ENCODE results near the gene RB1.

RB1 gene

DNA sequence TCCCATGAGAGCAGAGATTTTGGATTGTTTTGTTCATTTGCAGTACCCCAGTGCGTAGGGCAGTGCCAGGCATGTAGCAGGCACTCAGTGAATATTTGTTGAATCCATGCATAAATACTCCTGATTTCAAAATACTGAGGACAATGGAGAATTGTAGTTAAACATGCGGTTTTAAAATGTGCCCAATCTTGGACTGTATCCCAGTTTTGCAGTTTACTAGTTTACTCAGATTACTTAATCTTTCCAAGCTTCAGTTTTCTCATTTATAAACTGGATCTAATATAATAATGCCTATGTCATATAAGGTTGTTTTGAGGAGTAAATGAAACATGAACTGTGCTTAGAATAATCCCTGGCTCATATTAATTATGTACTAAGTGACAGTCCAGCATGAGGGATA lies 190.3 kb downstream of the RB1 start:
- DNase-seq (ENCODE audit: low spot score), result no peak

DNA sequence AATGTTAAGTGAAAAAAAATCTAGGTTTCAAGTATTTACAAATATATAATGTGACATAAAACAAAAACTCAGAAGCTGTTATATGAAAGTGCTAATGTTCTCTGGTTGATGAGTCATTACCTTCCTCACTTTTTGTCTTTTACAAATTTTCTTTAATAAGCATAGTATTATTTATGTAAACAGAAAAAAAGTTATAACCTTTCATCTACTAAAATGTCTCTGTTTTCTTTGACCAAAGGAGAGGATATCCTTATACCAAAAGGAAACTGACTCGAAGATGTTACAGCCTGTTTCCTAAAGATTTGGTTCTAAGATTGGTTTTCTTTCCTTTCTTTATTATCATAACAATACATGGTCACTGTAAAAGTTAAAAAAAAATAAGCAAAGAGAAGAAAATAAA lies 191.3 kb downstream of the RB1 start:
- no peak for DNase-seq (ENCODE audit: low spot score)

DNA sequence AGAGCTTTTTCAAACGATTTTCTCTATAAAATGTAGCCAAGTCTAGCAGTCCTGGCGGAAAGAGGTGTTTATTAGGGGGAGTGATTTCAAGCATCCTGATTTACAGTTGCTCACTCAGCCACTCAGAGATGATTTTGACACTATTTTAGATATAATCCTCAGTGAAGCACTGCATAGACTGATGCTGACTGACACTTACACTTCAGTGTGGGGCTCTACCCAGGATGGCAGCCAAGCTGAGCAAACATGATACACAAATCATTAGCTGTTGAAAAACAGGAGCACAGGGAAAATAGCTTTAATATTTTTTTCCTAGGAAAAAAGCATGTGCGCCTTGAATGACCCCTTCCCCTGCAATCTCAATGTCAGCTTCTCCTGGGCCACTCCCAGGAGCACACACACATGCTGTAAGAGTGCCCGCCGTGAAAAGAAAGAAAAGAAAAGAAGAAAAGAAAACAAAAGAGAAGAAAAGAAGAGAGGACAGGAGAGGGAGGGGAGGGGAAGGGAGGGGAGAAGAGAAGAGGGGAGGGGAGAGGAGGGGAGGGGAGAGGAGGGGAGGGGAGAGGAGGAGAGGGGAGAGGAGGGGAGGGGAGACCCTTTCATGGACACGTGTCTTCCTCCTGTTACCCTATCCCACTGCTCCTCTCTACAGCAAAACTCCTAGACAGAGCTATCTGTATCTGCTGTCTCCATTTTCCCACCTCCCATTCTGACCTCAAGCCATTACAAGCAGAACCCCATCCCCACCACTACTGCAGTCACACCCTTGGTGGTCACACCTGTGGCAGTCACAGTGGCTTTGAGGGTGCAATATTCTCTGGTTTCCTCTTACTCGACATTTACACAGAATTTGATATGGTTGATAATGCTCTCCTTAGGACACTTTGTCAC lies 193.0 kb downstream of the RB1 start:
- DNase-seq (ENCODE audit: low spot score), result no peak

DNA sequence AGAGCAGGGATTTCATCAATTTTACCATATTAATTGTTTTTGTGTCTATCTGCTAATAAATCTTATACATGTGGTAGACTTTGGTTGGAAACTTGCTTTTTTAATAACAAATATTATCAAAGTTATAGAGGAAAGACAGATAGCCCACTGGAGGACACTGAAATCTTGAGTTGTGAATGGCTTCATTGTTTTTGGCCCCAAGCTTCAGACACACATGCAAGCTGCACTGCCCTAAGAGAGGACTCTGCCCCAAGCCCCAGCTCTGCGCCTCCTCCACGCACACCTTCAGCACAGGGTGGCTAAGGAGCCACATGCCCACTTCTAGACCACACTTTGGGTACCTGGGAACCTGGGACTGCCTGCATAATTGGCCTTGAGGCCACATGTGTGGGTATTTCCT lies 194.1 kb downstream of the RB1 start:
- no peak for DNase-seq (ENCODE audit: low spot score)

DNA sequence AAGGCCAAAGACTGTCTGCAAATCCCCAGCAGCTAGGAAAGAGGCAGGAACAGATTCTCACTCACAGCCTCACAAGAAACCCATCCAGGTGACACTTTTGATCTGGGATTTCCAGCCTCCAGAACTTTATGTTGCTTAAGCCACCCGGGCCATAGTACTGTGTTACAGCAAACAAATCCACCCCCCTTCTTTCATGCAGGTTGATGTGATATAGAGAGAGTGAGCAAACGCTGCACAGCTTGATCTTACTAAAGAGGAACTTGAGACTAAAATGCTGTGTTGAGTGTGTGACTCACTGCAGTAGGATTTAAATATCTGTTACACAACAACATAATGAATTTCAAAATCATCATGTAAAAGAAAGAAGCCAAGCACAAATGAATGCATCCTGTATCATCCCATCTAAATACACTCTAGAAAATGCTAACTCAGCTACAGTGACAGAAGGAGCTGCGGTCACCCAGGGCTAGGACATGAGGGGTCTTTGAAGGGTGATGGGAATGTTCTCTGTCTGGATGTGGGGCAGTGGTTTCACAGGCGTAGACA lies 197.2 kb downstream of the RB1 start:
- DNase-seq (ENCODE audit: low spot score), result no peak

DNA sequence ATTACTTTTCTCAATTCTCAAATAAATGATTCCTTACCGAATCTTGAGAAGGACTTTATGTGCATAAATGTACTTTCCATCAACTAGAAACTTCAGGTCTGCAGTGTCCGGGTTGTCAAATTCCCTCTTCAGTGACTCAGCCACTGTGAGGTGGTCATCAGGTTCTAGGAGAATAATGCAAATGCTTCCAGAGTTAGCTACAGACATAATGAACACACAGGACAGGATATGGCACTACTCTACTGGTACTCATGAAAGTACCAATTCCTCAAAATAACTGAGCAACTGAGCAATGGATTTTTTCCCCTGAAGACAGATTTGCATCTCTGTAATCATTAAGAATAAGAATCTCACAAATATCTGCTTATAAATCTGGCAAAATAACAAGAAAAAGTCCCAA lies 198.2 kb downstream of the RB1 start:
- DNase-seq (ENCODE audit: low spot score), result no peak

DNA sequence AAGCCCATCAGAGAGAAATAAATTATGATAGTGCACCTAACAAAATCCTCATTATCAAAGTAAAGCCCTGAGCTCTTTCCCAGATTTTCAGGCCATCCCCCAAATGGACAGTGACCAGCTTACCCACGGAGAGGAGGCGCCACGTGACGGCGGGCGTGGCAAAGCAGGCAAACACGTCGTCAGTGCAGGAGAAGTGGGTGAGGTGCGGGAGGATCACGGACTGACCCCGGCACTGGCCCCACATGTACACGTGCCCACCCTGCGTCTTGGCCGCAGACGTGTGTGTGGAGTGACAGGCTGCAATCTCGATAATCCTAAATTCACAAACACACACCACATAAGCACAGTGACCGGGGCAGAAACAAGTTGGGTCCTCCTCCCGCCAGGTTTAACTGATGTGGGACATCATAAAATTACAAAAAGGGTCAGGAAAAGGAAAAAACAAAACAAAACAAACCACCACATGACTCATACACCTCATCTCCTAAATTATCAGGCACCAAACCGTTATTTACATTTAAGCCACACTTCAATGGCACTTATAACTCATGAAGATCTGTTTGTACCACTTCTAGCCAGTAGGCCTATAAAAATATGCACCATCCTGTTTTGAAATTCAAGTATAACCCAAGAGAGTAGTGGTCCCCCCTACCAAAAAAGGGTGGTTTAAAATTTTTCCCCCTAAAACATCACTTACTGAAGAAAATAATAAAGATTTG lies 199.2 kb downstream of the RB1 start:
- DNase-seq (ENCODE audit: low spot score), result no peak

DNA sequence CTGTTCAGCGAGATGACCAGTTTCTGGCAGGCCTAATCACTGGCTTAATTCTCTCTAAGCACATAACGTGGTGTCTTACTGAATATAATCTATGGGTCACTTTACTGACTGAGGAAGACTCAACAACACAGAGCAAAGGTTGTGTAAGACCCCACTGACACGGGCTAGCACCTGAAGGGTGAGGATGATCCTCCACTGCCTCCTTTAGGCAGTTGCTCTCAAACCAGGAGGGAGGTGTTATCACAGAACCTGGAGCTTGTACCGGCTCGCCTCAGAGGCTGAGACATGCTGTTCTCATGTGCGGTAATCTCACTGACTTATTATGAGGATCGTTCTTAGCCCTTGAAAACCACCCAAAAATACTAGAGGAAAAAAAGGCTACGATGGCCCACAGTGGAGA lies 201.1 kb downstream of the RB1 start:
- DNase-seq (ENCODE audit: low spot score), result no peak

DNA sequence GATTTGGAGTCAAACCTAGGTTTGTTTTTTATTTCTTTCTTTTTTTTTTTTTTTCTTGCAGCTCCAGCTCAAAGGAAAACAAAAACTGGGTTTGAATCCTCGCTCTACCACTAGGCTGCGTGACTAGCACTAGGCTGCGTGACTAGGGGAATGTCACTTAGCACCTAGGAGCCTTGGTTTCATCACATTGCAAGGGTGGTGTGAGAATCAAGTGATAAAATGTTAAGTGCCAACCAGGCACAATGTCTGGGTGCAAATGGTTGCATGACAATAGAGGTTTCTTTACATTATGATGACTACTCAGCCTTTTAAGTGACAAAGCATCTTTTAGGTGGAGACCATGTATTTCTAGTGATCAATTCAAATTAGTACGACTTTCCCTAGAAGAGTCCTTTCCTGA lies 201.5 kb downstream of the RB1 start:
- DNase-seq (ENCODE audit: low spot score), result no peak

DNA sequence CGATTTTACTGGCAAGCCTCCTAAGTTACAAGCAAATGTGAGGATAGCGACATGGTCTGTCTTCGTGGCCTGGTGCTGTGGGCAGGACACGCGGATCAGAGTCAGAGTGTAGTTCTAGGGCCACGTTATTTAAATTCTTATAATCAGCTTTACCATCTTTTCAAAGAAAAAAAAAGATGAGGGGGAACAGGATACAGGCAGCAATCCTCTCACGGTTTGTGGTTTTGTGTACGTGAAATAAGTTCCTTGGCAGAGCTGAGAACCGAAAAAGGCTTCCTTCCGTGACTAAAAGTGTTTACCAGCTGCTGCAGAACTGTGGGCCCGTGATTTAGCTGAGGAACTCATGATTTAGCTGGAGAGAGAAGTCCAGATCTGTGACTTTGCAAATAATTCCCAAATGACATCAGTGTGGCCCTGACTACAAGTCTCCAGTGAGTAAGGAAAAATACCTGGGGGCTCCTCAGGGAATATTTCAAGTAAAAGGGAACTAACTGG lies 202.1 kb downstream of the RB1 start:
- DNase-seq (ENCODE audit: low spot score), result no peak

DNA sequence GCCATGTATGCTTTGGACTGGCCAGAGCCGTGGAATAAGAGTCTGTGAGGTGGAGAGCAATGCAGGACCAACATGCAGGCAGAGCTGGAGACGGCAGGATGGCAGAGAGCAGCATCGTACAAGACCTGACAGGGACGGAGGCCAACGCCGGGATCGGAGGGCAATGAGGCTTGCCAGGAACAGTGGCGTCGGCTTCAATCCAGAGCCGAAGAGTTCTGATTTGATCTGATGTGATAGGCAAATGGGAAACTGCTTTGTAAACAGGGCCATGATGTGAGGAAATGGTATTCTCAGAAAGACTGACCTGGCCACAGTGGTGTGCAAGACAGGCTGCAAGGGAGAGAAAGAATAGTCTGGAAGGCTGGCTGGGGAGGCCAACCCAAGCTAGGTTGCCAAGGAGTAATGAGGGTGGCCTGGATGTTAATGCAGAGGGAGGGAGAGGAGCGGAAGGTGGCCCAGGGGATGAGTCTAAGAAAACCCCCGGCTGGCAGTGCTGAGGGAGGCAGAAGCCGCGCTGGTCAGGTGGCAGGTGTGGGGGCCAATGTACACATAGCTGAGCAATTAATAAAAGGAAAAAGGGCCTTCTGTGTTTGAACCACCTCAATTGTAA lies 202.6 kb downstream of the RB1 start:
- no peak for DNase-seq (ENCODE audit: low spot score)

DNA sequence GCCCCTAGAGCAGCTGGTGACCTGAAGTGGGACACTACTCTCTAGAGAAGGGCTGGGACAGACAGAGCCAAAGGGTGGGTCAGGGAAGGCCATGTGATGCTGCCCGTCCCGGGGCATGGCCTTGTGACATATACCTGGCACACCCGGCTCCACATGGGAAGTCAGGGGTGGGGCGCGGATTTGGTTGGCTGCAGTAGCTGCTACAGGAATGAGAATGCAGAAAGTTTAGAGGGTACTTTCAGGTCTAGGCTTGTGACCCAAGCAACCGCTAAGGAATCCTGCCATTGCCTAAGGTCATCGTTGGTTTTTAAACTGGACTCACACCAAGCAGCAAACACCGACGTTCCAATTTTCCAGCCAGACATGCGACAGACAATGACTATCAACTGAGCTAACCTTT lies 203.5 kb downstream of the RB1 start:
- no peak for DNase-seq (ENCODE audit: low spot score)

DNA sequence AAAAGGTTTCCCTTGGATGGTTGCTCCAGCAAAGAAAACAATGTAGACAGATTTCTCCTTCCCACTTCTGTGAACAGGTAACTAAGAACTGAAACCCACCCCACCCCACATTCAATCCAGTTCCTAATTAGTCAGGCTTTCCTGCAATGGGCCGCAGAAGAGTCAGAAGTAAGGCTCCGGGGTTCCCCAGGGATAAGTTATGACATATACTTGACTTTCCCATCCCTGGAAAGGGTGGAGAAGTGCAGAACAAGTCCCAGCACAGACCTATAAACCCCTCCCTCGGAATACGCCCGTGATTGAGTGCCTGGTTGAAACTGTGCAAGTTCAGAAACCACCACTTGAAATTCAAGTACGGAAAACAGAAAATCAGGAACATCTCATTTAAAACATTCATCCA lies 204.5 kb downstream of the RB1 start:
- no peak for DNase-seq (ENCODE audit: low spot score)

DNA sequence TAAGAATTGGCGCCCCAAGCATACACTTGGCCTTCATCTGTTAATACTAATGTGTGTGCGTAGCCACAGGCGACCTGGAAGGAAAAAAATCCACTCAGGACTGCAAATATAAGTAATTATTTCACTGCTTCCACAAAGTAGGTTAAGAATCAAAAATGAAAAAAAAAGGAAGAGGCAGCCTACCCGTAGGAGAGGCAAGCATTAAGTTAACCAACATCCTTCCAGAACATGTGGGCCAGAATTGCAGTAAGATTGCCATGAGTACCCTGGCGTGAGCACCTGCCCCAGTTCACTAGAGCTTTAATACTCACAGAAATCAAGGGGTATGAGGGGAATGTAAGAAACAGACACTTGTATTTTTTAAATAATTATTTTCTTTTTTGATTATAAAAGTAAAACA lies 207.1 kb downstream of the RB1 start:
- DNase-seq (ENCODE audit: low spot score), result no peak

DNA sequence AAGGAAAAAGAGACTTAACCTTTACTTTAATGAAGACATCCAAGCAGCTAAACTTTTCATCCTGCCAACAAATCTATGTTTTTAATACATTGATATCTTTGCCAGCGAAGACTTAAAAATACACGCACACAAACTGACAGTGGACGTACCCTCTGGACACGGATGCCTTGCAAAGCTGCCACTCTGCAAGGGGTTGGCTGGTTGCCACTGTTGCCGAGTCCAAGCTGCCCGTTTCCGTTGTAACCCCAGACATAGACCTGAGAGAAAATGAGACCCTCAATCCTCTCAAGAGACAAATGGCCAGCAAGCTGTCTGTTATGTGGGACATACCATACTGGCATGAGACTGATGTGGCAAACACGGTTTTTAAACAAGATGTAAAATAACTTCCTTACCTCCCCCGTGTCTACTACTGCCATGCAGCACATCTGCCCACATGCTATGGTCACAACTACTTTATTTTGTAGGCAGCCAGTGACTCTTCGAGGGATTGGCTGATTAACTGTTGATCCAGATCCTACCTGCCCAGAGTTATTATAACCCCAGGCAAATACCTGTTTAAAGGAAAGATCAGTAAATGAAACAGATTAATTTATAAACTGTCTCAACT lies 208.2 kb downstream of the RB1 start:
- DNase-seq (ENCODE audit: low spot score), result no peak

DNA sequence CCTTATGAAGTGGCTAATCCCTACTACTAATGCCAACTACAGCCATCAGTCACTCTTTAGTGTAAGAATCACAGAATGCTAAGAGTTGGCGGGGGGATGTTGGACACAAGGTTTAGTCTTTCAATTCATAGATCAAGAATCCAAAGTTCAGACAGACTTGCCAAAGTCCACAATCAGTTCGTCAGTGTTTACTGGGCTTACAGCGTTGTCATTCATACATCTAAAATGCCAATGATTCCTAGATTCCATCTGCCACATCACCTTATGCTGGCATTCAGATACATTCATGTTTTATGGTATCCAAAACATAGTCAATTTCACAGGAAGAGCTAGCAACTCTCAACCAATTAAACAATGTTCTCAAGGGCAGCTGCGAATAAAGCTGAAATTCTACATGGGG lies 211.2 kb downstream of the RB1 start:
- DNase-seq (ENCODE audit: low spot score), result no peak

DNA sequence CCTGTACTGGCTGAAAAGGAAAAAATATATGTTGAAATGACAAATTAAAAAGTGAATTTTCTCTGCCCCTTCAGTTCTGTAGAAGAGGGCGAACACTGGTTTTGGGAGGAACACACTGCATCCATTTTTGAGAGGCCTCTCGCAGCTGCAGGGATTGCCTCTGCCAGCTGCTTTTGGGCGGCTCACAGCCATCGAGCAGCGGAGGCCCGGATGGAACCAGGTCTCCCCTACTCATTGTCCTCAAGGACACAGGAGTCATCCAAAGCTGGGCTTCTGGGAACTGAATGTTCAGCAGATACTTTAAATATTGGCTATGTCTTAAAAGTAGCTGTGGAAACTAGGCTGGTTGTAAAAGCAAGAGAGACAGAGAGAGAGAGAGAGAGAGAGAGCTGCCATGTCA lies 212.2 kb downstream of the RB1 start:
- DNase-seq (ENCODE audit: low spot score), result no peak

DNA sequence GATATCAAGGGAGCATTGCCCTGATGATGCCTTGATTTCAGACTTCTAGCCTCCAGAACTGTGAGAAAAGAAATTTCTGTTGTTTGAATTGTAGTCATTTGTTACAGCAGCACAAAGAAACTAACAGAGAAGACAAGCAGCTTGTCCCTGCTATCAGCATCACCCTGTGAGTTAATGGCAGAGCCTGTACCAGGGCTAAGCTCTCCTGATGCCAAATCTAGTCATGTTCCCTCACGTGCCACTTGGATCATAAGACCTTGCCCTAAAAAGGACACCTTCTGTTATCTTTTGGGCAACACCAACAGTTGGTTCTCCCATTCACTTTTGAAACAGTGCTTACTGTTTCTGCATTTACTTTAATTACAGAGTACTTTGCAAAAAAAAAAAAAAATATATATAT lies 214.5 kb downstream of the RB1 start:
- no peak for DNase-seq (ENCODE audit: low spot score)

DNA sequence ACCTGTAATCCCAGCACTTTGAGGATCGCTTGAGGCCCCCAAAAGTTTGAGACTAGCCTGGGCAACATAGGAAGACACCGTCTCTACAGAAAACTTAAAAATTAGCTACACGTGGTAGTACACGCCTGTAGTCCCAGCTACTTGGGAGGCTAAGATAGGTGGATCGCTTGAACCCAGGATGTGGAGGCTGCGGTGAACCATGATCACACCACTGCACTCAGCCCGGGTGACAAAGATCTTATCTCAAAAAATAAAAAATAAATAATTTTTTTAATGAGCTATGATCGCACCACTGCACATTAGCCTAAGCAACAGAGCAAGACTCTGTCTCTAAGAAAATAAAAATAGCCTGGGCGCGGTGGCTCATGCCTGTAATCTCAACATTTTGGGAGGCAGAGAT lies 222.7 kb downstream of the RB1 start:
- no peak for DNase-seq (ENCODE audit: low spot score)

DNA sequence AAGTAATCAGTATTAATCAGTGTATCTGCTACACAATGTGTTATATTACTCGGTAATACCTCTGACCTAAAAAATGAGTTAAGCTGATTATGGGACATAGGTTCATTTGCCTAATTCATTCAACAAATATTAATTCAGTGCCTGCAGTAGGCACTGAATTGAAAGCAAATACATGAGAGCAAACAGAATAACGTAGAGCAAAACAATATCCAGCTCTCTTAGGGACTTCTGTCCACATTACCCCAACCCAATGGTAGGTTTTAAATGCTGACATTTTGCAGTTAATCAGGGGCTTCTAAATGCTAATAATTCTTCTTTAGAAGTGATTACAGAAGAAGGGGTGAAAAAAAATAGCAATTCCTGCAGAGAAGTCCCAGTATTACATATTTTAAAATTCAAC lies 224.4 kb downstream of the RB1 start:
- no peak for DNase-seq (ENCODE audit: low spot score)

DNA sequence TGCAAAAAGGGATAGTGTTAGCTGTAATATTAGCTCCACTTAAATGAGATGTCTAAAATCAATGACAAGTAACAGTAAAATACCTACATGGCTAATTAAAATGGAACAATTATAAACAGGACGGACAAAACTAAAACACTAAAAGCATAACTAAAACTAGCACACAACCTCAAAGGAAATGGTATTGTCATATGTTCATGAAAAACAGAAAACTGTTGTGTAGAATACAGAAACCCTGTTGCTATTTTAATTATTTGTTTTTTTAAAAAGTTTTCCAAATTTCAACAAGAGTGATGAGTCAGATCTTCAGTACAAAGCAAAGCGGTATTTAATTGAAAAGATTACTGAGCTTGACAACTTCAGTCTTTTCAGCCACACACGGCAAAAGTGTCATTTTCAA lies 225.2 kb downstream of the RB1 start:
- DNase-seq (ENCODE audit: low spot score), result no peak

DNA sequence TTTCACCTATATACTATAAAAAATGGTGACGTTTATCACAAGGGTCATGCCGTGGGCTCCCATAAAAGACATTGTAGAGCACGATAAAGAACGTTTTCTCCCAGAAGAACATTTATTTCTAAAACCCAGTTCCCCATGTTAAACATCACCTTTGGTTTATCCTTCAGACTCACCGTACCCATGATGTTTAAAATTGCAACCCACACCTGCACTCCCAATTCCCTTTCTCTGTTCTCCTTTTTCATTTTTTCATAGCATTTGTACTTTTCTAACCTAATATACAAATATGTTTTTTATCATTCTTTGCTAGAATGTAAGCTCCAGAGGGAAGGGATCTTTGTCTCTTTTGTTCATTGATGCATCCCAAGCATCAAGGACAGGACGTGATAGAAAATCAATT lies 227.3 kb downstream of the RB1 start:
- DNase-seq (ENCODE audit: low spot score), result no peak
